HEK293 (cell line): ENCODE results near the gene UHRF2.

ENCODE experiments used
- ATF2 ChIP-seq: fragments of 450-650 bp; formaldehyde crosslinking; IDR thresholded peaks from 2 replicates; pipeline ENCODE4 v1.5.1; 2016; ENCODE audit warnings: missing biosample characterization, missing genetic modification characterization, low read depth
- CTCF ChIP-seq: fragments of 450-650 bp; formaldehyde crosslinking; IDR thresholded peaks from 2 replicates; pipeline ENCODE4 v1.5.1; 2016; ENCODE audit warnings: missing biosample characterization, missing genetic modification characterization
- KLF9 ChIP-seq: fragments of 450-650 bp; formaldehyde crosslinking; IDR thresholded peaks from 2 replicates; pipeline ENCODE4 v1.5.1; 2016; ENCODE audit warnings: missing biosample characterization, missing genetic modification characterization, low read depth
- PBX3 ChIP-seq: sonication (generic); formaldehyde crosslinking; IDR thresholded peaks from 2 replicates; pipeline ENCODE4 v1.8.1; 2022; ENCODE audit warnings: mild to moderate bottlenecking, moderate library complexity, missing genetic modification reagents
- REST ChIP-seq: fragments of 450-650 bp; formaldehyde crosslinking; IDR thresholded peaks from 2 replicates; pipeline ENCODE4 v1.5.1; 2016; ENCODE audit warnings: missing biosample characterization, missing genetic modification characterization
- TCF7L2 ChIP-seq: IDR thresholded peaks from 2 replicates; pipeline ENCODE4 v1.6.1; 2011; ENCODE audit warnings: low read depth, mild to moderate bottlenecking, inconsistent platforms, low read length, moderate library complexity, borderline replicate concordance
- TRIM28 ChIP-seq: IDR thresholded peaks from 2 replicates; pipeline ENCODE4 v1.6.1; 2011; ENCODE audit warnings: low read length, control low read depth, borderline replicate concordance
- ZFP3 ChIP-seq: fragments of 450-650 bp; formaldehyde crosslinking; IDR thresholded peaks from 2 replicates; pipeline ENCODE4 v1.5.1; 2016; ENCODE audit warnings: low read depth, missing biosample characterization, missing genetic modification characterization
- ZNF155 ChIP-seq: fragments of 450-650 bp; formaldehyde crosslinking; IDR thresholded peaks from 2 replicates; pipeline ENCODE4 v1.5.1; 2016; ENCODE audit warnings: missing biosample characterization, missing genetic modification characterization
- ZNF37A ChIP-seq: fragments of 450-650 bp; IDR thresholded peaks from 2 replicates; pipeline ENCODE4 v1.5.1; 2018; ENCODE audit warnings: missing biosample characterization, missing genetic modification characterization
- ZNF544 ChIP-seq: fragments of 450-650 bp; formaldehyde crosslinking; IDR thresholded peaks from 2 replicates; pipeline ENCODE4 v1.5.0; 2017; ENCODE audit warnings: missing biosample characterization, missing genetic modification characterization
- ZNF639 ChIP-seq: fragments of 450-650 bp; formaldehyde crosslinking; IDR thresholded peaks from 2 replicates; pipeline ENCODE4 v1.5.1; 2016; ENCODE audit warnings: missing biosample characterization, missing genetic modification characterization

GRCh38 chr9:6449645-6450044 is 36.6 kb downstream of the UHRF2 start:
- TF ChIP-seq ZFP3 (tag by site-specific recombination), result no peak
- no peak for TF ChIP-seq ATF2
- TF ChIP-seq ZNF155 (tag by site-specific recombination), result no peak
- no peak for TF ChIP-seq CTCF (tag by site-specific recombination)
- TF ChIP-seq ZNF37A (tag by site-specific recombination), result no peak
- TF ChIP-seq PBX3 (CRISPR knock-in tag), result no peak
- no peak for TF ChIP-seq ZNF544 (tag by site-specific recombination)
- no peak for TF ChIP-seq TCF7L2
- no peak for TF ChIP-seq ZNF639 (tag by site-specific recombination)
- no peak for TF ChIP-seq TRIM28
- no peak for TF ChIP-seq KLF9 (tag by site-specific recombination)
- no peak for TF ChIP-seq REST (tag by site-specific recombination)
